Chondrocyte (in vitro differentiated cells): Measurements from ENCODE around the gene SLC7A7. TPM values are rescaled to one million over a fixed set of nuclear protein-coding genes. Genes with fewer than 3 reads are reported as not detected.
"Not testable (repeated sequence)": the region's sequence is repeated elsewhere in the genome, so short reads cannot be mapped to it uniquely, and the experiment has no call there.

Source experiments
- DNase-seq: peaks from one replicate; pipeline ENCODE4 v3.0.0; 2021; ENCODE audit warnings: mixed read lengths, low spot score
- H3K27ac Mint-ChIP-seq: one replicate; pipeline ENCODE4 v1.8.0; 2021; ENCODE audit warnings: mild to moderate bottlenecking, moderate library complexity, mixed read lengths; ENCODE audit not compliant: unreplicated experiment
- H3K27me3 Mint-ChIP-seq: 2 replicates; pipeline ENCODE4 v1.8.0; 2021; ENCODE audit warnings: low read depth, mixed read lengths
- H3K36me3 Mint-ChIP-seq: 2 replicates; pipeline ENCODE4 v1.8.0; 2021; ENCODE audit warnings: low read depth, mixed read lengths
- H3K4me1 Mint-ChIP-seq: 2 replicates; pipeline ENCODE4 v1.8.0; 2021; ENCODE audit warnings: low read depth, mild to moderate bottlenecking, mixed read lengths
- H3K4me3 Mint-ChIP-seq: one replicate; pipeline ENCODE4 v1.8.0; 2021; ENCODE audit warnings: mild to moderate bottlenecking, moderate library complexity, mixed read lengths; ENCODE audit not compliant: unreplicated experiment
- H3K9me3 Mint-ChIP-seq: 2 replicates; pipeline ENCODE4 v1.8.0; 2021; ENCODE audit warnings: low read depth, mixed read lengths
- total RNA-seq: library from RNA; stranded (reverse); gene quantifications from 3 replicates; pipeline ENCODE4 v1.2.1, GENCODE V29; 2021
- TF ChIP-seq, protein P1 (sequence below): fragments of 200-600 bp; sonication (generic); IDR thresholded peaks from 2 replicates; pipeline ENCODE4 v1.5.0; 2021; ENCODE audit warnings: antibody characterized with exemption, mild to moderate bottlenecking, moderate library complexity

The SLC7A7 gene
- total RNA-seq, 1 donor from 2014 or later: 1.5 TPM

DNA sequence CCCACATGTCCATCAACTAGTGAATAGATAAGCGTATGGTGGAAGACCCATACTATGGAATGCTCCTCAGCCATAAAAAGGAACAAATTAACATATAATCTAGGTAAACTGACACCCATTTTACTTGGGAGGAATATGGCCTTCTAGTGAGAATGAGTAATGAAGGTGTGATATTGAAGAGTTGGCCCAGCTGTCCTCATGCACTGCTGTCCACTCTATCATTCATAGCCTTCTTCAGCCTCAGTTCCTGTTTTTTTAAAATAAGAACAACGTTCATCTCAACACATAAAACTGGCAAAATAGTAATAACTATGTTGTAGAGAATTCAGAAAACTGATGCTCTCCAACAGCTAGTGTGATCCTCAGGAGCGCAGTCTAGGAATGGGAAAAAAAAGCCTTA lies 75.2 kb downstream of the SLC7A7 start:
- DNase-seq: no peak
- H3K9me3 Mint-ChIP-seq: no peaks in the 10 kb centered on the region
- H3K4me1 Mint-ChIP-seq: no peaks in the 10 kb centered on the region
- peaks cover 6% of the 10 kb centered on the region for H3K27me3 Mint-ChIP-seq
- no peaks in the 10 kb centered on the region for H3K36me3 Mint-ChIP-seq
- TF ChIP-seq, protein P1, sequence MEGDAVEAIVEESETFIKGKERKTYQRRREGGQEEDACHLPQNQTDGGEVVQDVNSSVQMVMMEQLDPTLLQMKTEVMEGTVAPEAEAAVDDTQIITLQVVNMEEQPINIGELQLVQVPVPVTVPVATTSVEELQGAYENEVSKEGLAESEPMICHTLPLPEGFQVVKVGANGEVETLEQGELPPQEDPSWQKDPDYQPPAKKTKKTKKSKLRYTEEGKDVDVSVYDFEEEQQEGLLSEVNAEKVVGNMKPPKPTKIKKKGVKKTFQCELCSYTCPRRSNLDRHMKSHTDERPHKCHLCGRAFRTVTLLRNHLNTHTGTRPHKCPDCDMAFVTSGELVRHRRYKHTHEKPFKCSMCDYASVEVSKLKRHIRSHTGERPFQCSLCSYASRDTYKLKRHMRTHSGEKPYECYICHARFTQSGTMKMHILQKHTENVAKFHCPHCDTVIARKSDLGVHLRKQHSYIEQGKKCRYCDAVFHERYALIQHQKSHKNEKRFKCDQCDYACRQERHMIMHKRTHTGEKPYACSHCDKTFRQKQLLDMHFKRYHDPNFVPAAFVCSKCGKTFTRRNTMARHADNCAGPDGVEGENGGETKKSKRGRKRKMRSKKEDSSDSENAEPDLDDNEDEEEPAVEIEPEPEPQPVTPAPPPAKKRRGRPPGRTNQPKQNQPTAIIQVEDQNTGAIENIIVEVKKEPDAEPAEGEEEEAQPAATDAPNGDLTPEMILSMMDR: no peak
- no peak overlapping the region for H3K4me3 Mint-ChIP-seq
- H3K27ac Mint-ChIP-seq: no peak overlapping the region

GRCh38 chr14:22739423-22739822 lies 75.8 kb downstream of the SLC7A7 start:
- TF ChIP-seq, protein P1: no peak
- Mint-ChIP-seq H3K4me3 (no peak overlapping the region), H3K9me3 (no peaks in the 10 kb centered on the region), H3K36me3 (no peaks in the 10 kb centered on the region), H3K4me1 (no peaks in the 10 kb centered on the region), H3K27ac (no peak overlapping the region), H3K27me3 (peaks cover 6% of the 10 kb centered on the region)
- no peak for DNase-seq

DNA sequence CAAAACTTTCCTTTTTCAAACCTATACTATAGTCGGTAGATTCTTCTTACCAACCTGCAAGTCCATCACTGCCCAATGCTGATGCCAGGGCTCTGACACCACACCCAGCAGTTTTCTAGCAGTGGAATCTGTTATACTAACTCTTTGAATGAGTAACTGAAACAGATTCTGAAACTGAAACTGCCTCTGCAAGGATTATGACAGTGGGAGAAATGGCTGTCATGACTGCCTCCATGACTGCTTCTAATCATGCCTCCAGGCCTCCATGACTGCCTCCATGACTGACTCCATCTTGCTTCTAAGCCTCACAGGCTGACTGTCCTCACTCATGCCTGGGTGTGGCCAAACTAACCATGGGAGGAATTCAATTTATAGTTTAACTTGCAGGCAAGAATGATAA lies 78.2 kb downstream of the SLC7A7 start:
- Mint-ChIP-seq H3K36me3 (no peaks in the 10 kb centered on the region), H3K4me1 (no peaks in the 10 kb centered on the region), H3K27me3 (peaks cover under 1% of the 10 kb centered on the region), H3K27ac (no peak overlapping the region), H3K4me3 (no peak overlapping the region), H3K9me3 (no peaks in the 10 kb centered on the region)
- TF ChIP-seq, protein P1: no peak
- DNase-seq: no peak

- H3K9me3 Mint-ChIP-seq, H3K4me1 Mint-ChIP-seq, H3K4me3 Mint-ChIP-seq, H3K27me3 Mint-ChIP-seq, H3K27ac Mint-ChIP-seq, DNase-seq, H3K36me3 Mint-ChIP-seq: not testable (repeated sequence)
Measured at GRCh38 chr14:22736384-22736783, 78.9 kb downstream of the SLC7A7 start.

- H3K9me3 Mint-ChIP-seq: no peaks in the 10 kb centered on the region
- TF ChIP-seq, protein P1: no peak
- H3K27ac Mint-ChIP-seq: no peak overlapping the region
- no peak overlapping the region for H3K4me3 Mint-ChIP-seq
- DNase-seq: no peak
- H3K4me1 Mint-ChIP-seq: no peaks in the 10 kb centered on the region
- H3K27me3 Mint-ChIP-seq: peaks cover 3% of the 10 kb centered on the region
- peaks cover 2% of the 10 kb centered on the region for H3K36me3 Mint-ChIP-seq
Measured at GRCh38 chr14:22735096-22735495, 80.1 kb downstream of the SLC7A7 start.

GRCh38 chr14:22733829-22734228 lies 81.4 kb downstream of the SLC7A7 start:
- no peak overlapping the region for H3K27ac Mint-ChIP-seq
- no peaks in the 10 kb centered on the region for H3K9me3 Mint-ChIP-seq
- TF ChIP-seq, protein P1: no peak
- H3K36me3 Mint-ChIP-seq: peaks cover 2% of the 10 kb centered on the region
- DNase-seq: no peak
- H3K4me1 Mint-ChIP-seq: no peaks in the 10 kb centered on the region
- H3K4me3 Mint-ChIP-seq: no peak overlapping the region
- H3K27me3 Mint-ChIP-seq: peaks cover 3% of the 10 kb centered on the region

GRCh38 chr14:22732062-22732461 lies 83.2 kb downstream of the SLC7A7 start:
- not testable (repeated sequence) for H3K27ac Mint-ChIP-seq, H3K4me3 Mint-ChIP-seq, H3K9me3 Mint-ChIP-seq, H3K36me3 Mint-ChIP-seq, DNase-seq, H3K4me1 Mint-ChIP-seq, H3K27me3 Mint-ChIP-seq
